DMS 273 treated with DMSO at 0.1 percent for 48 hours (cell line): ENCODE measurements around the gene RNF224.
A peak's percentile ranks its signal among the peaks of the same experiment; 100 is the strongest.
"Not testable (repeated sequence)": the region's sequence is repeated elsewhere in the genome, so short reads cannot be mapped to it uniquely, and the experiment has no call there.

ENCODE experiments used
- DNase-seq: peaks from one replicate; lab custom pipeline; 2025; lab: John Stamatoyannopoulos, UW

The RNF224 gene

DNA sequence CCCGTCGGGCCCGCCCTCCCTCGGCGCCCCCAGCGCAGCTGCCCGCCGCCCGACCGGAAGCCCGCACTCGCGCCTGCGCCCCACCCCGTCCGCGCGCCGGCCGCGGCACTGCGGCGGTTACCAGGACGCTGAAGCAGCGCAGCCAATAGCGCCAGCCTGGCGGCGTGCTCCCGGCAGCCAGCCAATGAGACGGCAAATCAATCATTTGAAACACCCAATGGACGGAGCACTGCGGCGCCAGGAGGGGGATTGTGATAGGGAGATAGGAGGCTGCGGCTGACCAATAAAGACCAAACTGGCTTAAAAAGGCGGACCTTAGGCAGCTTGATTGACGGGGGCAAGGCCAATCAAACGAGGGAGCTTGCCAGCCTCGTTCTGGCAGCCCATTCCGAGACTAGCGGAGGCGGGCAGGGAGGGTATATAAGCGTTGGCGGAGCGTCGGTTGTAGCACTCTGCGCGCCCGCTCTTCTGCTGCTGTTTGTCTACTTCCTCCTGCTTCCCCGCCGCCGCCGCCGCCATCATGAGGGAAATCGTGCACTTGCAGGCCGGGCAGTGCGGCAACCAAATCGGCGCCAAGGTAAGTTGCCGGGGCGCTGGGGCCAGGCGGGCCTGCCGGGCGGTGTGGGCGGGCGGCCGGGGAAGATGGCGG, 13.7 kb downstream of the RNF224 start, which contains the start of gene TUBB4B:
Gene TUBB4B (plus strand): TSS at position 447 of the 649 bp plus-strand sequence. CDS start 74 bp downstream, at position 521.
- DNase-seq: peak; percentile 99

- no peak for DNase-seq
Measured at GRCh38 chr9:137241490-137242268, 14.4 kb downstream of the RNF224 start.

- DNase-seq: no peak
Measured at GRCh38 chr9:137242269-137243203, 15.2 kb downstream of the RNF224 start.

DNA sequence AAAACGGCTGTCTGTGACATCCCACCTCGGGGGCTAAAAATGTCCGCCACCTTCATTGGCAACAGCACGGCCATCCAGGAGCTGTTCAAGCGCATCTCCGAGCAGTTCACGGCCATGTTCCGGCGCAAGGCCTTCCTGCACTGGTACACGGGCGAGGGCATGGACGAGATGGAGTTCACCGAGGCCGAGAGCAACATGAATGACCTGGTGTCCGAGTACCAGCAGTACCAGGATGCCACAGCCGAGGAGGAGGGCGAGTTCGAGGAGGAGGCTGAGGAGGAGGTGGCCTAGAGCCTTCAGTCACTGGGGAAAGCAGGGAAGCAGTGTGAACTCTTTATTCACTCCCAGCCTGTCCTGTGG, 15.9 kb downstream of the RNF224 start:
- not testable (repeated sequence) for DNase-seq

GRCh38 chr9:137243626-137244485, 16.6 kb downstream of the RNF224 start:
- DNase-seq: no peak

GRCh38 chr9:137244486-137245449, 17.5 kb downstream of the RNF224 start:
- DNase-seq: no peak

- no peak for DNase-seq
Measured at GRCh38 chr9:137245450-137246421, 18.4 kb downstream of the RNF224 start.

DNA sequence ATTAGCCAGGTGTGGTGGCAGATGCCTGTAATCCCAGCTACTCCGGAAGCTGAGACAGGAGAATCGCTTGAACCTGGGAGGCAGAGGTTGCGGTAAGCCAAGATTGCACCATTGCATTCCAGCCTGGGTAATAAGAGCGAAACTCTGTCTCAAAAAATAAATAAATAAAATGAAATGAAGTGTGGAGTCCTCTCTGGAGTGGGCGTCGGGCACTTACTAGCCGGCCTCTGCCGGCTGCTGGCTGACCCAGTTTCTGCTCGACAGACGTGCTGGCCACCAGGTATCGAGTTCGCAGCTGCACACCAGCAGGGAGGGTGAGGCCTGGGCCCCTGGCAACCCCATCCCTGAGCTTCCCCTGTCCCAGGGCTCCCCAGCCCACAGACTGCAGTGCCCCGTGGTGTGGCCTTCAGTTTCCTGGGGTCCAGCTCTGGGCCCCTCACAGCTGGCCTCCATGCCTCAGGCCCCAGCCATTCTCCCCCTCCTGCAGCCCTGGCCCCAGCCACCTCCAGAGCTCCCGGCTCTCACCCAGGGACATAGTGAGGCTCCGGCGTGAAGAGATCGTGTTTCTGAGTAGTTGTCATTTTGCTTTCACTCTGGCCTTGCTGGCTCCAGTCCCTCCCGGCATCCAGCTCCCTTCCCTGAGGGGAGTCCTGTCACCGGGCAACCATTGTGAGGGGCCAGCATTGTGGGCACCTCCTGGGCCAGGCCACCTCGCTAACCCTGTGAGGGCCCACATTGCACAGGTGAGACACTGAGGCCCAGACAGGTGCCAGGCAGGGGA, 20.0 kb downstream of the RNF224 start:
- no peak for DNase-seq

DNA sequence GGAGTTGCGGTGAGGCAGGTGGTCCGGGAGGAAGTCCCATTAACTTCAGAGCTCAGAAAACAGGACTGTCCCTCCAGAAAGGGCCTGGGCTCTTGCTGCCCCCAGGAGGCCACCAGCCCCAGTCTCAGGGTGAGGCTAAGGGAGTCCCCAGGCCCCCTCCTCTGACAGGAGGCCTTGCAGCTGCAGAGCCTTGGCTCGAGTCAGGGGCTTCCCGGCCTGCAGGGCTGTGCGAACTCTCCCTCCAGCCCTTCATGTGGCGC, 20.5 kb downstream of the RNF224 start:
- DNase-seq: no peak

DNA sequence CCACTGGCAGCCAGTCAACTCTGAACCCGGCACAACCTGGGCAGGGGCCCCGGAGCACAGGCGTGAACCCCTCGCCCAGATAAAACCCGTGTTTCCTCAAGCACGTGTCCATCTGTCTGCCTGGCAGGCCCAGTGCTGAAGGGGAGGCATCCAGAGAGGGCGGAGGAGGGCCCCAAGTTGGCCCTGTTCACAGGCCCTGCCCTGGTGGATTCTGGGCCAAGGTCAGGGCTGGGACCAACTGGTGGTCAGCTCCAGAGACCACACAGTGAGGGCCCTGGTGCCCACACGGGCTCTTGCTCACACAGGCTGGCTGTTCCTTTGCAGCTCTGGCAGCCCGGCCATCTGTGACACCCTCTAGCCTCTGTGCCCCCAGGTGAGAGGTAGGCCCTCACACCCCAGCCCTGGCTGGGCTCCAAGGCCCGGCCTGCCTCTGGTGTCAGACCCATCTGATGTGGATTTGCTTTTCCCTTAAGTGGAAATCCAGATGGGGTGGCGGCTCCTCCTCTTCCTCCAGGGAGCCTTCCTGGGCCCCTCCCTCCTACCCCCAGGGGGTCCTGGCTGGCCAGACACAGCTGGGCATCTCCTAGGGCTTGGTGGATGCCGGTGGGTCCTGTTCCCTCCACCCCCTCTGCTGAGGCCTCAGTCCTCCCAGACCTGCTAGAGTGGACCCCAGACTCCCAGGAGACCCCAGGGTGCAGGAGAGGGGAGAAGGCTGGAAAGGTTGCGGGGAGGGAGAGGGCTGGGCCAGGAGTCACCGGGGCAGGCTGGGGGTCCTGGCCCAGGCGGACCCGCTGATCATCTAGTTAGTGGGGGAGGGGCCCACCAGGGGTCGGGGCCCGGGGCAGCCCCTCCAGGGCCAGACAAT, 23.3 kb downstream of the RNF224 start:
- DNase-seq: no peak

- no peak for DNase-seq
Measured at GRCh38 chr9:137251194-137251461, 23.8 kb downstream of the RNF224 start, which contains the start of gene STPG3. TSS of gene STPG3 (plus strand) at chr9:137251286. CDS start at chr9:137251287, 1 bp downstream.

- DNase-seq: no peak
Measured at GRCh38 chr9:137251490-137252268, 24.4 kb downstream of the RNF224 start.

GRCh38 chr9:137252555-137253506, 25.5 kb downstream of the RNF224 start:
- DNase-seq: no peak

DNA sequence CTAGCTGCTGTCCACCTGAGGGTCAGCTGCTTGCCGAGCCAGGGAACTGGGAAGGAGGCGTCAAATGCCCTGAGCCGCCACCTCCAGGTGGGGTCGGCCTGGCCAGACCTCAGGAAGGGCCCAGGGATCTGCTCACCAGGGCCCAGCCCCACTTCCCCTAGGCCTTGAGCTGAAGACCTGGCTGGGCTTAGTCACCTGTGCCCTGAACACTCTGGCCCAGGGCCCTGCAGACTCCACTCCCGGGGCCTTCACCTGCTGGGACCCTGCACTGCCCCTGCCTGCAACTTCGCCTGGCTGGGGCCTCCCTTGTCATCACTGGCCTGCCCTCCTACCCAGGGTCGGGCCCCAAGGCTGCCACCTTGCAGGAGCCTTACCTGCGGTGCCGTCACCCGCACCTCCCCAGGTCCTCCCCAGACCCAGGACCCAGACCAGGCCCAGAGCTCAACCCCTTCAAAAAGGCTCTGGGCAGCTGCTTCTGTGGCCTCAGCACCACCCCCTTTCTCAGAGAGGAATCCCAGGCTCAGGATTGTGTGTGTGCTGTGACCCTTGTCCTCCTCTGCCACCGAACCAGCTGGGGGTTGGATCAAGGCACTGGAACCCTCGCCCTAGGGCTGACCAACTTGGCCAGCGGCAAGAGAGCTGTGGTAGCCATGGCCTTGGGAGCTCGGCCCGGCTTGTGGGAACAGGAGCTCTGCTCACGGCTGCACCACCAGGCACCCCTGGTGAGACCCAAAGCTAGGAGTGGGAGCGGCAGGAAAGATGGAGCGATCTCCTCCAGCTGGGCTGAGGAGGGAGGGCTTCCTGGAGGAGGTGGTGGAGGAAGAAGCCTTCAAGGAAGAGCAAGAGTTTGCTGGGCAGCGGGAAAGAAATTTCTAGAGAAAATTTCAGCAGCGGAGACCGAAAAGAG, 26.7 kb downstream of the RNF224 start:
- no peak for DNase-seq
